Measurements from ENCODE around the gene IFNA6.

Gene IFNA6

DNA sequence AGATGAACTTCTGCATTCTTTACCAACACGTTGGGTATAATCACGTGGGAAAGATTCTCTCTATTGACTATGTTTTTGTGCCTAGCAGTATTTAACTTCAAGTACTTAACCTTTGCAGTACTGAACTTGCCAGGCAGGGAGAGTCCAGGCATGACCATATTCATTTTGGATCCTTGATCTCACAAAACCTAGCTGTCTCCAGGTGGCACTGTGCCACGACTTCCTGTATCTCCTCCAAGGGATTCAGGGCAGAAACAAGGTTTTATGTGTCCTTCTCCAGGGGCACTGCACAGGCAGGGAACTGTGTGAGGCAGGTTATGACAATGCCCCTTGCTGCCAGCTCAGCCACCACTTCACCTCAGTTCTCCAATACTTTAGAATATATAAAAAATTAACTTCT lies 33.8 kb downstream of the IFNA6 start (continued):
- TF ChIP-seq BCL11B (tag by site-specific recombination; IDR thresholded peaks at IDR 0.05; ENCODE audit: low read depth) (no peak), SP2 (tag by site-specific recombination; IDR thresholded peaks at IDR 0.05) (no peak), ZNF239 (tag by site-specific recombination; IDR thresholded peaks at IDR 0.05) (no peak), ZNF121 (tag by site-specific recombination; IDR thresholded peaks at IDR 0.05) (no peak)

DNA sequence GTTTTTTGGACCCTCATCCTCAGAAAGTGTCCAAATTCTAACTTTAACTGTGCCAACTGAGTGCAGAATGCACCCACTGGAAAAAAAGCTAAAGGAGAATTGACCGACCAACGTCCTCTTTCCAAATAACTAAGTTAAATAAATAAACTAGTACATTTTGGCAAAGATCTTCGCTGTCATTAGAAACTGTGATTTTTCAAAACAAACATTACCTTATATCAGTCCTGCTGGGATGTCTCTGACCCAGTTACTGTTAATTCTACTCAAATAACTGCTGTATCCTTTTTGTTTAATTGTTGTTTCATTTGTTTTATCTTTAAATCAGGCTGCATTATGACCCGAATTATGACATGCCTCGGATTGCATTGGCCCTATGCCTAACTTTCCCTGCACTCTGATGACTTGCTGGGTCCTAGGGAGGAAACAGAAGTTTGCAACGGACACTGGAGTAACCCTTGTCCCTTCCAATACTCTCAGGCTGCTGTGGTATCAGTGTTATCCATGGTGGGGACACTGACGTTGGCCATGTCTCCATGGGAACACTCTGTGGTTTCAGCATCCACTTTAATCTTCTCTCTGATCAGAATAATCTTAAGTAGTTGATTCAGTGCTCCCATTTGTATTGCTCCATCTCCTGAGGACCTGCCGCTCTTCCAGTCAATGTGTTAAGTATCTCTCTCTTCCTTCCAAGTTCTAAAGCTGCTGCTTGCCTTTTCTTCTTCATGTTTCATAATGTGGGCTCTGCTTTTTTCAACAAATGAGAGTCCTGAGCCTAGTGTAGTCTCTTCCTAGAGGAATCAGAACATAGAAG lies 34.5 kb downstream of the IFNA6 start:
- Histone ChIP-seq H3K4me3 (ENCODE audit: low read depth, low read length) (no peak overlapping the region), H3K4me1 (ENCODE audit: control insufficient read depth, insufficient read depth, low read length) (no peaks in the 10 kb centered on the region; the same call in 1 of the 2 replicates), H3K36me3 (ENCODE audit: control insufficient read depth in 2 of 2, insufficient read depth in 1 of 2, low read length in 2 of 2) (no peaks in the 10 kb centered on the region), H3K9me3 (ENCODE audit: control insufficient read depth, insufficient read depth, low read depth, low read length) (no peaks in the 10 kb centered on the region), H3K27ac (ENCODE audit: extremely low read depth, low read depth, low read length) (no peak overlapping the region)
- POLR2A ChIA-PET = no interaction called here
- CTCF ChIA-PET = interaction anchor here (0.6 to 4.5 kb wide), 9 partner anchors 10 to 152 kb away, joined by 3 to 28 read pairs (median 4); no protein-coding TSS in a partner anchor
- TF ChIP-seq ZNF514 (tag by site-specific recombination; IDR thresholded peaks at IDR 0.05) (no peak), ZNF664 (tag by site-specific recombination; IDR thresholded peaks at IDR 0.05) (no peak), HOXD13 (CRISPR knock-in tag; IDR thresholded peaks at IDR 0.05; ENCODE audit: borderline replicate concordance) (no peak), OSR2 (tag by site-specific recombination; IDR thresholded peaks at IDR 0.05) (no peak), ZNF23 (tag by site-specific recombination; IDR thresholded peaks at IDR 0.05; ENCODE audit: borderline replicate concordance) (no peak), ZBTB7A (tag by site-specific recombination; IDR thresholded peaks at IDR 0.05; ENCODE audit: low read depth) (no peak), ZNF768 (tag by site-specific recombination; IDR thresholded peaks at IDR 0.05) (no peak), ZNF266 (tag by site-specific recombination; IDR thresholded peaks at IDR 0.05; ENCODE audit: low read depth) (no peak), ZSCAN30 (tag by site-specific recombination; IDR thresholded peaks at IDR 0.05) (no peak)
- TF ChIP-seq, protein P1, sequence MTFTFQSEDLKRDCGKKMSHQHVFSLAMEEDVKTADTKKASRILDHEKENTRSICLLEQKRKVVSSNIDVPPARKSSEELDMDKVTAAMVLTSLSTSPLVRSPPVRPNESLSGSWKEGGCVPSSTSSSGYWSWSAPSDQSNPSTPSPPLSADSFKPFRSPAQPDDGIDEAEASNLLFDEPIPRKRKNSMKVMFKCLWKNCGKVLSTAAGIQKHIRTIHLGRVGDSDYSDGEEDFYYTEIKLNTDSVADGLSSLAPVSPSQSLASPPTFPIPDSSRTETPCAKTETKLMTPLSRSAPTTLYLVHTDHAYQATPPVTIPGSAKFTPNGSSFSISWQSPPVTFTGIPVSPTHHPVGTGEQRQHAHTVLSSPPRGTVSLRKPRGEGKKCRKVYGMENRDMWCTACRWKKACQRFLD (tag by site-specific recombination; IDR thresholded peaks at IDR 0.05) = no peak
- TF ChIP-seq, protein P2, sequence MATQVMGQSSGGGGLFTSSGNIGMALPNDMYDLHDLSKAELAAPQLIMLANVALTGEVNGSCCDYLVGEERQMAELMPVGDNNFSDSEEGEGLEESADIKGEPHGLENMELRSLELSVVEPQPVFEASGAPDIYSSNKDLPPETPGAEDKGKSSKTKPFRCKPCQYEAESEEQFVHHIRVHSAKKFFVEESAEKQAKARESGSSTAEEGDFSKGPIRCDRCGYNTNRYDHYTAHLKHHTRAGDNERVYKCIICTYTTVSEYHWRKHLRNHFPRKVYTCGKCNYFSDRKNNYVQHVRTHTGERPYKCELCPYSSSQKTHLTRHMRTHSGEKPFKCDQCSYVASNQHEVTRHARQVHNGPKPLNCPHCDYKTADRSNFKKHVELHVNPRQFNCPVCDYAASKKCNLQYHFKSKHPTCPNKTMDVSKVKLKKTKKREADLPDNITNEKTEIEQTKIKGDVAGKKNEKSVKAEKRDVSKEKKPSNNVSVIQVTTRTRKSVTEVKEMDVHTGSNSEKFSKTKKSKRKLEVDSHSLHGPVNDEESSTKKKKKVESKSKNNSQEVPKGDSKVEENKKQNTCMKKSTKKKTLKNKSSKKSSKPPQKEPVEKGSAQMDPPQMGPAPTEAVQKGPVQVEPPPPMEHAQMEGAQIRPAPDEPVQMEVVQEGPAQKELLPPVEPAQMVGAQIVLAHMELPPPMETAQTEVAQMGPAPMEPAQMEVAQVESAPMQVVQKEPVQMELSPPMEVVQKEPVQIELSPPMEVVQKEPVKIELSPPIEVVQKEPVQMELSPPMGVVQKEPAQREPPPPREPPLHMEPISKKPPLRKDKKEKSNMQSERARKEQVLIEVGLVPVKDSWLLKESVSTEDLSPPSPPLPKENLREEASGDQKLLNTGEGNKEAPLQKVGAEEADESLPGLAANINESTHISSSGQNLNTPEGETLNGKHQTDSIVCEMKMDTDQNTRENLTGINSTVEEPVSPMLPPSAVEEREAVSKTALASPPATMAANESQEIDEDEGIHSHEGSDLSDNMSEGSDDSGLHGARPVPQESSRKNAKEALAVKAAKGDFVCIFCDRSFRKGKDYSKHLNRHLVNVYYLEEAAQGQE (tag by site-specific recombination; IDR thresholded peaks at IDR 0.05) = no peak

DNA sequence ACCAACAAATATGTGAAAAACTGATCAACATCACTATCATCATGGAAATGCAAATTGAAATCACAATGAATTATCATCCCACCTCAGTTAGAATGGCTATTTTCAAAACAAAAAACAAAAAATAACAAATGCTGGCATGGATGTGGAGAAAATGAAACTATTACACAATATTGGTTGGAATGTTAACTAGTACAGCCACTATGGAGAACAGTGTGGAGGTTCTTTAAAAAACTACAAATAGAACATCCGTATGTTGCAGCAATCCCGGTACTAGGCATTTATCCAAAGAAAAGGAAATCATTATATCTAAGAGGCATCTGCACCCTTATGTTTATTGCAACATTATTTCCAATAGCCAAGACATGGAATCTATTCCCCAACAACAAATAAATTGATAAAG lies 36.5 kb downstream of the IFNA6 start:
- H3K36me3 ChIP-seq (ENCODE audit: control insufficient read depth in 2 of 2, insufficient read depth in 1 of 2, low read length in 2 of 2) = no peaks in the 10 kb centered on the region
- no peaks in the 10 kb centered on the region; the same call in 1 of the 2 replicates for H3K4me1 ChIP-seq (ENCODE audit: control insufficient read depth, insufficient read depth, low read length)
- no peaks in the 10 kb centered on the region for H3K9me3 ChIP-seq (ENCODE audit: control insufficient read depth, insufficient read depth, low read depth, low read length)
- H3K4me3 ChIP-seq (ENCODE audit: low read depth, low read length) = no peak overlapping the region
- ChIA-PET POLR2A (no interaction called here), CTCF (interaction anchor here (0.7 to 1.9 kb wide), 5 partner anchors 12 to 677 kb away, joined by 3 to 9 read pairs (median 6); no protein-coding TSS in a partner anchor)
- no peak overlapping the region for H3K27ac ChIP-seq (ENCODE audit: extremely low read depth, low read depth, low read length)
- TF ChIP-seq ZNF701 (tag by site-specific recombination; IDR thresholded peaks at IDR 0.05) = no peak
- no peak for TF ChIP-seq ZNF112 (tag by site-specific recombination; IDR thresholded peaks at IDR 0.05)
- no peak for TF ChIP-seq FEZF1 (tag by site-specific recombination; IDR thresholded peaks at IDR 0.05)
- no peak for TF ChIP-seq KLF7 (tag by site-specific recombination; IDR thresholded peaks at IDR 0.05; ENCODE audit: borderline replicate concordance)
- TF ChIP-seq ZNF350 (tag by site-specific recombination; IDR thresholded peaks at IDR 0.05) = no peak
- no peak for TF ChIP-seq ZNF211 (tag by site-specific recombination; IDR thresholded peaks at IDR 0.05; ENCODE audit: low read depth)
- TF ChIP-seq ZNF302 (tag by site-specific recombination; IDR thresholded peaks at IDR 0.05; ENCODE audit: low read depth) = no peak
- TF ChIP-seq ZBTB48 (tag by site-specific recombination; IDR thresholded peaks at IDR 0.05) = no peak

Data from HEK293 (cell line).